Measurements from ENCODE around the gene EDC3. TPM values are rescaled to one million over a fixed set of nuclear protein-coding genes. Genes with fewer than 3 reads are reported as not detected.
A peak's percentile ranks its signal among the peaks of the same experiment; 100 is the strongest.

The EDC3 gene
- total and polyA plus RNA-seq, 9 of the 15 experiments (the other 6 are each of a cell fraction or from before 2014, with no cell fraction given) = 11.7 to 63.9 (median 32.8) TPM

- H3K79me2 ChIP-seq (ENCODE audit: control insufficient read depth, insufficient read depth, low read length) = no peaks in the 10 kb centered on the region
- FAIRE-seq (no peak), DNase-seq (ENCODE audit: extremely low read depth in 1 of 4, low spot score in 3 of 4) (no peak), ATAC-seq (no peak)
- intact Hi-C loops (cut with micrococcal nuclease) (no loop called here), in situ Hi-C loops (cut with MboI) (no loop called here)
- ChIA-PET POLR2A (interaction anchor here (1.4 kb wide), 1 partner anchor 10 kb away, joined by 3 read pairs; no protein-coding TSS in a partner anchor), CTCF (ENCODE audit: low intra/inter-chr PET ratio) (no interaction called here)
- no peak overlapping the region for H3K27ac ChIP-seq (ENCODE audit: extremely low read depth, low read depth, low read length)
- peak overlapping the region in 1 of 2 experiments; percentile 18; a peak in 2 of 4 replicates for H3K9ac ChIP-seq (ENCODE audit: insufficient read depth in 1 of 2, low read depth in 2 of 2, low read length in 2 of 2)
- H2AFZ ChIP-seq (ENCODE audit: low read depth, low read length) = no peak overlapping the region
- H3K4me1 ChIP-seq (replicated peaks in 1 of 2; ENCODE audit: control insufficient read depth in 2 of 2, insufficient read depth in 2 of 2, low read length in 2 of 2) = peaks cover 8 to 13% of the 10 kb centered on the region in 2 experiments; a peak in 4 of 5 replicates
- H3K9me3 ChIP-seq (replicated peaks; ENCODE audit: control insufficient read depth, insufficient read depth, low read depth, low read length) = no peaks in the 10 kb centered on the region
- no peak overlapping the region for H3K4me2 ChIP-seq (ENCODE audit: insufficient read depth, low read length)
- peaks cover 9% of the 10 kb centered on the region; the same call in 2 of the 3 replicates for H3K36me3 ChIP-seq (ENCODE audit: control insufficient read depth, insufficient read depth, low read length)
- no peak overlapping the region for H3K4me3 ChIP-seq
- no peaks in the 10 kb centered on the region for H3K27me3 ChIP-seq (ENCODE audit: control insufficient read depth in 2 of 2, insufficient read depth in 2 of 2, low read length in 2 of 2)
- peaks cover 3% of the 10 kb centered on the region; the same call in 1 of the 2 replicates for H4K20me1 ChIP-seq (replicated peaks; ENCODE audit: control insufficient read depth, insufficient read depth, low read length)
- WGBS (ENCODE audit: insufficient coverage, low coverage, missing lambda C conversion rate) = 68% methylated on average over 7 of the region's 7 CpGs
- no peaks in the 10 kb centered on the region for H3K9me1 ChIP-seq (ENCODE audit: control insufficient read depth, insufficient read depth, low read length)
- BruUV-seq (replicated peaks) = no TSS peak
- TF ChIP-seq ZNF277 (CRISPR knock-in tag; IDR thresholded peaks at IDR 0.05; ENCODE audit: borderline replicate concordance) = no peak
- TF ChIP-seq GTF2F1 (IDR thresholded peaks at IDR 0.05; ENCODE audit: low read depth, low read length) = no peak
- TF ChIP-seq, protein P1, sequence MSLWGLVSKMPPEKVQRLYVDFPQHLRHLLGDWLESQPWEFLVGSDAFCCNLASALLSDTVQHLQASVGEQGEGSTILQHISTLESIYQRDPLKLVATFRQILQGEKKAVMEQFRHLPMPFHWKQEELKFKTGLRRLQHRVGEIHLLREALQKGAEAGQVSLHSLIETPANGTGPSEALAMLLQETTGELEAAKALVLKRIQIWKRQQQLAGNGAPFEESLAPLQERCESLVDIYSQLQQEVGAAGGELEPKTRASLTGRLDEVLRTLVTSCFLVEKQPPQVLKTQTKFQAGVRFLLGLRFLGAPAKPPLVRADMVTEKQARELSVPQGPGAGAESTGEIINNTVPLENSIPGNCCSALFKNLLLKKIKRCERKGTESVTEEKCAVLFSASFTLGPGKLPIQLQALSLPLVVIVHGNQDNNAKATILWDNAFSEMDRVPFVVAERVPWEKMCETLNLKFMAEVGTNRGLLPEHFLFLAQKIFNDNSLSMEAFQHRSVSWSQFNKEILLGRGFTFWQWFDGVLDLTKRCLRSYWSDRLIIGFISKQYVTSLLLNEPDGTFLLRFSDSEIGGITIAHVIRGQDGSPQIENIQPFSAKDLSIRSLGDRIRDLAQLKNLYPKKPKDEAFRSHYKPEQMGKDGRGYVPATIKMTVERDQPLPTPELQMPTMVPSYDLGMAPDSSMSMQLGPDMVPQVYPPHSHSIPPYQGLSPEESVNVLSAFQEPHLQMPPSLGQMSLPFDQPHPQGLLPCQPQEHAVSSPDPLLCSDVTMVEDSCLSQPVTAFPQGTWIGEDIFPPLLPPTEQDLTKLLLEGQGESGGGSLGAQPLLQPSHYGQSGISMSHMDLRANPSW (CRISPR knock-in tag; IDR thresholded peaks at IDR 0.05) = no peak
- no peak for TF ChIP-seq CBX3 (IDR thresholded peaks at IDR 0.05; ENCODE audit: borderline replicate concordance in 1 of 2, low read length in 2 of 2)
- TF ChIP-seq MYC (IDR thresholded peaks at IDR 0.05; ENCODE audit: low read depth, low read length) = no peak
- no peak for TF ChIP-seq MYC (CRISPR knock-in tag; IDR thresholded peaks at IDR 0.05; ENCODE audit: borderline replicate concordance, low read depth)
- TF ChIP-seq, protein P2, sequence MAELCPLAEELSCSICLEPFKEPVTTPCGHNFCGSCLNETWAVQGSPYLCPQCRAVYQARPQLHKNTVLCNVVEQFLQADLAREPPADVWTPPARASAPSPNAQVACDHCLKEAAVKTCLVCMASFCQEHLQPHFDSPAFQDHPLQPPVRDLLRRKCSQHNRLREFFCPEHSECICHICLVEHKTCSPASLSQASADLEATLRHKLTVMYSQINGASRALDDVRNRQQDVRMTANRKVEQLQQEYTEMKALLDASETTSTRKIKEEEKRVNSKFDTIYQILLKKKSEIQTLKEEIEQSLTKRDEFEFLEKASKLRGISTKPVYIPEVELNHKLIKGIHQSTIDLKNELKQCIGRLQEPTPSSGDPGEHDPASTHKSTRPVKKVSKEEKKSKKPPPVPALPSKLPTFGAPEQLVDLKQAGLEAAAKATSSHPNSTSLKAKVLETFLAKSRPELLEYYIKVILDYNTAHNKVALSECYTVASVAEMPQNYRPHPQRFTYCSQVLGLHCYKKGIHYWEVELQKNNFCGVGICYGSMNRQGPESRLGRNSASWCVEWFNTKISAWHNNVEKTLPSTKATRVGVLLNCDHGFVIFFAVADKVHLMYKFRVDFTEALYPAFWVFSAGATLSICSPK (IDR thresholded peaks at IDR 0.05; ENCODE audit: borderline replicate concordance) = no peak
- no peak for TF ChIP-seq KDM2B (CRISPR knock-in tag; IDR thresholded peaks at IDR 0.05)
- no peak for TF ChIP-seq SMARCE1 (IDR thresholded peaks at IDR 0.05)
- TF ChIP-seq ZNF586 (CRISPR knock-in tag; conservative IDR thresholded peaks at IDR 0.05) = no peak
- TF ChIP-seq ZNF311 (CRISPR knock-in tag; IDR thresholded peaks at IDR 0.05) = no peak
- TF ChIP-seq PHF21A (IDR thresholded peaks at IDR 0.05; ENCODE audit: borderline replicate concordance, low read depth) = no peak
- no peak for TF ChIP-seq ZNF699 (CRISPR knock-in tag; IDR thresholded peaks at IDR 0.05; ENCODE audit: insufficient replicate concordance)
- no peak for TF ChIP-seq HNRNPH1 (optimal IDR thresholded peaks at IDR 0.05; ENCODE audit: low read depth, low read length)
- TF ChIP-seq ZNF778 (CRISPR knock-in tag; IDR thresholded peaks at IDR 0.05) = no peak
Observed at GRCh38 chr15:74593122-74593521, 102.7 kb downstream of the EDC3 start.

All from K562 (cell line).